SK-N-SH (cell line): ENCODE results near the gene ZC3H15.

Experiments used
- CHD2 ChIP-seq: fragments of 150-350 bp; IDR thresholded peaks from 2 replicates; pipeline ENCODE4 v1.6.1; 2018; ENCODE audit warnings: low read length; ENCODE audit not compliant: partially characterized antibody
- FOXJ3 ChIP-seq: sonication (generic); formaldehyde crosslinking; IDR thresholded peaks from 2 replicates; pipeline ENCODE4 v1.5.1; 2020; ENCODE audit warnings: mild to moderate bottlenecking, missing genetic modification reagents
- FOXM1 ChIP-seq: IDR thresholded peaks from 2 replicates; pipeline ENCODE4 v1.4.0; 2012; ENCODE audit warnings: low read depth, mild to moderate bottlenecking
- MXI1 ChIP-seq: IDR thresholded peaks from 2 replicates; pipeline ENCODE4 v1.6.1; 2012; ENCODE audit warnings: mild to moderate bottlenecking, low read depth, low read length, improper control_type of control experiment
- POLR2AphosphoS5 ChIP-seq: IDR thresholded peaks from 2 replicates; pipeline ENCODE4 v1.6.1; 2012; ENCODE audit warnings: low read depth, low read length
- RAD21 ChIP-seq: IDR thresholded peaks from 2 replicates; pipeline ENCODE4 v1.6.1; 2012; ENCODE audit warnings: mild to moderate bottlenecking, low read length
- RFX5 ChIP-seq: IDR thresholded peaks from 2 replicates; pipeline ENCODE4 v1.6.1; 2012; ENCODE audit warnings: mild to moderate bottlenecking, improper control_type of control experiment, low read length
- SMC3 ChIP-seq: IDR thresholded peaks from 2 replicates; pipeline ENCODE4 v1.6.1; 2012; ENCODE audit warnings: low read depth, low read length, improper control_type of control experiment
- TAF1 ChIP-seq: IDR thresholded peaks from 2 replicates; pipeline ENCODE4 v1.6.1; 2012; ENCODE audit warnings: low read depth, mild to moderate bottlenecking, low read length, moderate library complexity, borderline replicate concordance
- TF ChIP-seq, protein P1 (sequence below): fragments of 200-600 bp; sonication (generic); IDR thresholded peaks from 2 replicates; pipeline ENCODE4 v1.6.1; 2017; ENCODE audit warnings: antibody characterized with exemption, mild to moderate bottlenecking, moderate library complexity
- TF ChIP-seq, protein P2 (sequence below): IDR thresholded peaks from 2 replicates; pipeline ENCODE4 v1.4.0; 2012; ENCODE audit warnings: low read depth

DNA sequence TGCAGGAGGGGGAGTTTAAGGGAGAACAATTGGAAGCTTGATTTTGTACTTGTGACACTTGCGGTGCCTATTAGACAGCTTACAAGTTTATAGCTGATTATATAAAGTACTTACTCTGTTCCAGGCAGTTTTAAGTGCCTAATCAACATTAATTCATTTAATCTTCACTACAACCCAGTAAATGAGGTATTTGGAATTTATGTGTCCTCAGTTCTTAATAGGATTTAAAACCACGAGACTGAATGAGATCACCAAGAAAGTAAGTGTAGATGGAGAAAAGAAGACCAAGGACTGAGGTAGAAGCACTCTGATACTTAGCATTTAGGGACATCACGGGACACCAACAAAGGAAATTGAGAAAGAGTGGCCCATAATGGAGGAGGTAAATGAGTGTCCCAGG, 49.8 kb downstream of the ZC3H15 start:
- TF ChIP-seq RFX5 = no peak
- TF ChIP-seq FOXM1 = no peak
- TF ChIP-seq, protein P1, sequence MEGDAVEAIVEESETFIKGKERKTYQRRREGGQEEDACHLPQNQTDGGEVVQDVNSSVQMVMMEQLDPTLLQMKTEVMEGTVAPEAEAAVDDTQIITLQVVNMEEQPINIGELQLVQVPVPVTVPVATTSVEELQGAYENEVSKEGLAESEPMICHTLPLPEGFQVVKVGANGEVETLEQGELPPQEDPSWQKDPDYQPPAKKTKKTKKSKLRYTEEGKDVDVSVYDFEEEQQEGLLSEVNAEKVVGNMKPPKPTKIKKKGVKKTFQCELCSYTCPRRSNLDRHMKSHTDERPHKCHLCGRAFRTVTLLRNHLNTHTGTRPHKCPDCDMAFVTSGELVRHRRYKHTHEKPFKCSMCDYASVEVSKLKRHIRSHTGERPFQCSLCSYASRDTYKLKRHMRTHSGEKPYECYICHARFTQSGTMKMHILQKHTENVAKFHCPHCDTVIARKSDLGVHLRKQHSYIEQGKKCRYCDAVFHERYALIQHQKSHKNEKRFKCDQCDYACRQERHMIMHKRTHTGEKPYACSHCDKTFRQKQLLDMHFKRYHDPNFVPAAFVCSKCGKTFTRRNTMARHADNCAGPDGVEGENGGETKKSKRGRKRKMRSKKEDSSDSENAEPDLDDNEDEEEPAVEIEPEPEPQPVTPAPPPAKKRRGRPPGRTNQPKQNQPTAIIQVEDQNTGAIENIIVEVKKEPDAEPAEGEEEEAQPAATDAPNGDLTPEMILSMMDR = no peak
- TF ChIP-seq POLR2AphosphoS5 = no peak
- no peak for TF ChIP-seq CHD2
- no peak for TF ChIP-seq SMC3
- TF ChIP-seq RAD21 = no peak
- TF ChIP-seq MXI1 = no peak
- no peak for TF ChIP-seq TAF1
- TF ChIP-seq, protein P2, sequence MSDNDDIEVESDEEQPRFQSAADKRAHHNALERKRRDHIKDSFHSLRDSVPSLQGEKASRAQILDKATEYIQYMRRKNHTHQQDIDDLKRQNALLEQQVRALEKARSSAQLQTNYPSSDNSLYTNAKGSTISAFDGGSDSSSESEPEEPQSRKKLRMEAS = no peak
- TF ChIP-seq FOXJ3 (CRISPR knock-in tag) = no peak
